Liver (tissue), 9 donors: ENCODE results near the gene TRIM36. TPM values are rescaled to one million over a fixed set of nuclear protein-coding genes. Genes with fewer than 3 reads are reported as not detected.

ENCODE experiments used
- DNase-seq: peaks from one replicate; pipeline ENCODE4 v3.0.0-alpha.2; 2017; ENCODE audit warnings: low spot score
- H3K27ac ChIP-seq, 2 donors: one replicate each; pipeline ENCODE4 v1.7.0; 2013; ENCODE audit warnings: inconsistent platforms in 2 of 2, low read length in 2 of 2, control low read depth in 1 of 2, low read depth in 1 of 2, mild to moderate bottlenecking in 1 of 2
- H3K27me3 ChIP-seq, 4 donors: one replicate each; pipeline versions ENCODE4 v1.6.1 to v1.7.0; 2013; ENCODE audit warnings: low read length in 3 of 4, inconsistent platforms in 1 of 4, mild to moderate bottlenecking in 1 of 4, moderate library complexity in 1 of 4; ENCODE audit not compliant: control insufficient read depth in 4 of 4, insufficient read depth in 4 of 4
- H3K36me3 ChIP-seq, 4 donors: one replicate each; pipeline versions ENCODE4 v1.6.1 to v1.7.0; 2013; ENCODE audit warnings: low read length in 3 of 4, mild to moderate bottlenecking in 3 of 4, low read depth in 1 of 4, moderate library complexity in 1 of 4; ENCODE audit not compliant: control insufficient read depth in 4 of 4, insufficient read depth in 3 of 4
- H3K4me1 ChIP-seq, 4 donors: one replicate each; pipeline versions ENCODE4 v1.6.1 to v1.7.0; 2013; ENCODE audit warnings: low read length in 3 of 4, mild to moderate bottlenecking in 3 of 4, moderate library complexity in 1 of 4; ENCODE audit not compliant: control insufficient read depth in 4 of 4, insufficient read depth in 4 of 4
- H3K4me3 ChIP-seq, 3 donors: one replicate each; pipeline versions ENCODE4 v1.6.1 to v1.7.0; 2013; ENCODE audit warnings: low read length in 3 of 3, control low read depth in 1 of 3, low read depth in 1 of 3, mild to moderate bottlenecking in 1 of 3
- H3K9ac ChIP-seq, 2 donors: one replicate each; pipeline ENCODE4 v1.7.0; 2013; ENCODE audit warnings: low read length in 2 of 2, mild to moderate bottlenecking in 2 of 2, moderate library complexity in 2 of 2, control low read depth in 1 of 2, low read depth in 1 of 2
- H3K9me3 ChIP-seq, 4 donors: one replicate each; pipeline versions ENCODE4 v1.6.1 to v1.7.0; 2013; ENCODE audit warnings: low read length in 3 of 4; ENCODE audit not compliant: control insufficient read depth in 4 of 4
- CTCF ChIP-seq: fragments of 150-350 bp; IDR thresholded peaks from 2 replicates; pipeline ENCODE4 v1.5.1; 2017; ENCODE audit warnings: improper control_type of control experiment, low read depth, low read length; ENCODE audit not compliant: missing input control
- EGR1 ChIP-seq, 2 donors: IDR thresholded peaks; 2 replicates each; pipeline ENCODE4 v1.6.1; 2016 to 2018; ENCODE audit warnings: antibody characterized with exemption in 2 of 2, low read depth in 2 of 2
- FOXA1 ChIP-seq: IDR thresholded peaks from 2 replicates; pipeline ENCODE4 v1.6.1; 2016; ENCODE audit warnings: antibody characterized with exemption
- FOXA2 ChIP-seq: IDR thresholded peaks from 2 replicates; pipeline ENCODE4 v1.6.1; 2016; ENCODE audit warnings: antibody characterized with exemption
- GABPA ChIP-seq, 2 donors: IDR thresholded peaks in 1 of 2; conservative IDR thresholded peaks in 1 of 2; 2 replicates each; pipeline ENCODE4 v1.6.1; 2016; ENCODE audit warnings: antibody characterized with exemption in 2 of 2, mild to moderate bottlenecking in 1 of 2, moderate library complexity in 1 of 2
- HNF4A ChIP-seq, 2 donors: conservative IDR thresholded peaks; 2 replicates each; pipeline ENCODE4 v1.6.1; 2016; ENCODE audit warnings: antibody characterized with exemption in 2 of 2, mild to moderate bottlenecking in 2 of 2
- HNF4G ChIP-seq: IDR thresholded peaks from 2 replicates; pipeline ENCODE4 v1.6.1; 2016; ENCODE audit warnings: antibody characterized with exemption
- JUND ChIP-seq, 2 donors: IDR thresholded peaks; 2 replicates each; pipeline ENCODE4 v1.6.1; 2016; ENCODE audit warnings: antibody characterized with exemption in 2 of 2
- NR2F2 ChIP-seq: IDR thresholded peaks from 2 replicates; pipeline ENCODE4 v1.6.1; 2016; ENCODE audit warnings: antibody characterized with exemption
- RAD21 ChIP-seq, 2 donors: IDR thresholded peaks; 2 replicates each; pipeline ENCODE4 v1.6.1; 2016; ENCODE audit warnings: antibody characterized with exemption in 2 of 2, mild to moderate bottlenecking in 2 of 2
- REST ChIP-seq: IDR thresholded peaks from 2 replicates; pipeline ENCODE4 v1.6.1; 2016; ENCODE audit warnings: antibody characterized with exemption, mild to moderate bottlenecking
- RXRA ChIP-seq, 2 donors: IDR thresholded peaks; 2 replicates each; pipeline ENCODE4 v1.6.1; 2017 to 2018; ENCODE audit warnings: antibody characterized with exemption in 2 of 2, mild to moderate bottlenecking in 1 of 2
- SP1 ChIP-seq: IDR thresholded peaks from 2 replicates; pipeline ENCODE4 v1.6.1; 2018; ENCODE audit warnings: antibody characterized with exemption, mild to moderate bottlenecking
- TAF1 ChIP-seq: conservative IDR thresholded peaks from 2 replicates; pipeline ENCODE4 v1.6.1; 2016; ENCODE audit warnings: antibody characterized with exemption, mild to moderate bottlenecking
- WGBS: extraction: QIAGEN DNeasy Blood & Tissue Kit; methylation state at CpG from one replicate; pipeline ENCODE4 v1.1.7; 2013; 5-methylcytosine and 5-hydroxymethylcytosine counted together
- polyA plus RNA-seq, 2 donors: library from polyadenylated mRNA; stranded (reverse) in 1 of 2; unstranded in 1 of 2; fragments of 200-250 nt in 1 of 2; fragments of >200 nt in 1 of 2; fragmentation: Nextera tagmentation in 1 of 2; extraction: Ambion mirVana in 1 of 2; gene quantifications; one replicate each; pipeline versions ENCODE4 v1.2.1 to v1.2.3, GENCODE V29; 2013 to 2015
- total RNA-seq, 2 donors: library from RNA; depleted of rRNA; stranded (reverse); fragments of >200 nt; gene quantifications; one replicate each; pipeline ENCODE4 v1.2.3, GENCODE V29; 2014
- TF ChIP-seq, protein P1 (sequence below): IDR thresholded peaks from 2 replicates; pipeline ENCODE4 v1.6.1; 2016; ENCODE audit warnings: antibody characterized with exemption
- TF ChIP-seq, protein P2 (sequence below): IDR thresholded peaks from 2 replicates; pipeline ENCODE4 v1.6.1; 2016; ENCODE audit warnings: antibody characterized with exemption
- TF ChIP-seq, protein P3 (sequence below): IDR thresholded peaks from 2 replicates; pipeline ENCODE4 v1.6.1; 2016; ENCODE audit warnings: antibody characterized with exemption
- donor health status: healthy.
- donor health status: healthy.
- donor health status: healthy.
- donor health status: healthy.
- donor health status: healthy.

Gene TRIM36
- total and polyA plus RNA-seq, 4 donors: 0.16 to 0.47 (median 0.22) TPM

- H3K27ac ChIP-seq: no peak overlapping the region
- H3K4me1 ChIP-seq: peaks cover 3 to 13% (median 10%) of the 10 kb centered on the region in 4 donors
- no peaks in the 10 kb centered on the region for H3K27me3 ChIP-seq
- 57% methylated on average over 2 of the region's 2 CpGs for WGBS
- H3K36me3 ChIP-seq: no peaks in the 10 kb centered on the region
- no peak overlapping the region for H3K4me3 ChIP-seq
- TF ChIP-seq HNF4A (conservative IDR thresholded peaks at IDR 0.05) (no peak), REST (no peak), JUND (IDR thresholded peaks at IDR 0.05) (no peak), SP1 (no peak), HNF4G (no peak), CTCF (no peak), TAF1 (no peak), FOXA2 (no peak), NR2F2 (no peak)
- TF ChIP-seq, protein P1, sequence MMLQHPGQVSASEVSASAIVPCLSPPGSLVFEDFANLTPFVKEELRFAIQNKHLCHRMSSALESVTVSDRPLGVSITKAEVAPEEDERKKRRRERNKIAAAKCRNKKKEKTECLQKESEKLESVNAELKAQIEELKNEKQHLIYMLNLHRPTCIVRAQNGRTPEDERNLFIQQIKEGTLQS: no peak
- TF ChIP-seq, protein P2, sequence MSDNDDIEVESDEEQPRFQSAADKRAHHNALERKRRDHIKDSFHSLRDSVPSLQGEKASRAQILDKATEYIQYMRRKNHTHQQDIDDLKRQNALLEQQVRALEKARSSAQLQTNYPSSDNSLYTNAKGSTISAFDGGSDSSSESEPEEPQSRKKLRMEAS: no peak
- no peak overlapping the region for H3K9ac ChIP-seq
- no peaks in the 10 kb centered on the region for H3K9me3 ChIP-seq
- no peak for DNase-seq
Observed at GRCh38 chr5:115189866-115190265, 20.2 kb upstream of the TRIM36 start.

DNA sequence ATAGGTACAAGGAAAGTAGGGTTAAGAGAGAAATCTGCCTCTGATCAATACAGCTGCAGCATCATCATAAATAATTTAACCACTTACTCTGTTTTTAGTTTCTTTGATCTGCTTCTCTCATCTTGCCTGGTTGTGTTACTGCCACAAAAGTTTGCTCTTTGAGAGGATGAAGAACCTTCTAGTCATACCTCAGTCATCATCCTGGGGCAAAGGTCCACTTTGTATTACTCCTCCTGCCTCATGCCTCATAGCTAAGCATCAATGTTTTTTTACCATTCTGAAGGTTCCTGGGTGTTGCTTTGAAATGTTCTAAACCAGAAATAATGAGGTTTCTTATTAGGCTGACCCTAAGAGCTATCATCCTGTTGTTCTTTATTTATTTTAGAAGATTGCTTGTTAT is 17.1 kb upstream of the TRIM36 start:
- no peak overlapping the region for H3K9ac ChIP-seq
- H3K4me3 ChIP-seq: no peak overlapping the region
- DNase-seq: no peak
- H3K4me1 ChIP-seq: no peaks in the 10 kb centered on the region
- no peaks in the 10 kb centered on the region for H3K36me3 ChIP-seq
- H3K9me3 ChIP-seq: no peaks in the 10 kb centered on the region
- peaks cover 0 to 7% (median 2%) of the 10 kb centered on the region in 4 donors for H3K27me3 ChIP-seq
- no peak overlapping the region for H3K27ac ChIP-seq
- TF ChIP-seq REST (no peak), EGR1 (IDR thresholded peaks at IDR 0.05; ENCODE audit: low read depth in 2 of 2) (no peak), HNF4G (no peak), CTCF (no peak), GABPA (IDR thresholded peaks at IDR 0.05 in 1 of 2, conservative IDR thresholded peaks at IDR 0.05 in 1 of 2) (no peak), RXRA (IDR thresholded peaks at IDR 0.05) (no peak), FOXA2 (no peak), TAF1 (no peak), JUND (IDR thresholded peaks at IDR 0.05) (no peak), SP1 (no peak), HNF4A (conservative IDR thresholded peaks at IDR 0.05) (no peak), NR2F2 (no peak), FOXA1 (no peak), RAD21 (IDR thresholded peaks at IDR 0.05) (no peak)
- TF ChIP-seq, protein P3, sequence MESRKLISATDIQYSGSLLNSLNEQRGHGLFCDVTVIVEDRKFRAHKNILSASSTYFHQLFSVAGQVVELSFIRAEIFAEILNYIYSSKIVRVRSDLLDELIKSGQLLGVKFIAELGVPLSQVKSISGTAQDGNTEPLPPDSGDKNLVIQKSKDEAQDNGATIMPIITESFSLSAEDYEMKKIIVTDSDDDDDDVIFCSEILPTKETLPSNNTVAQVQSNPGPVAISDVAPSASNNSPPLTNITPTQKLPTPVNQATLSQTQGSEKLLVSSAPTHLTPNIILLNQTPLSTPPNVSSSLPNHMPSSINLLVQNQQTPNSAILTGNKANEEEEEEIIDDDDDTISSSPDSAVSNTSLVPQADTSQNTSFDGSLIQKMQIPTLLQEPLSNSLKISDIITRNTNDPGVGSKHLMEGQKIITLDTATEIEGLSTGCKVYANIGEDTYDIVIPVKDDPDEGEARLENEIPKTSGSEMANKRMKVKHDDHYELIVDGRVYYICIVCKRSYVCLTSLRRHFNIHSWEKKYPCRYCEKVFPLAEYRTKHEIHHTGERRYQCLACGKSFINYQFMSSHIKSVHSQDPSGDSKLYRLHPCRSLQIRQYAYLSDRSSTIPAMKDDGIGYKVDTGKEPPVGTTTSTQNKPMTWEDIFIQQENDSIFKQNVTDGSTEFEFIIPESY: no peak
- TF ChIP-seq, protein P1: no peak
